Measurements from ENCODE around the gene CDHR3. TPM values are rescaled to one million over a fixed set of nuclear protein-coding genes. Genes with fewer than 3 reads are reported as not detected.

Gene CDHR3
- polyA plus RNA-seq, 1 donor from 2014 or later, result 2.9 TPM

- H3F3A ChIP-seq (ENCODE audit: insufficient read depth, low read length, poor library complexity, severe bottlenecking), result no peaks in the 10 kb centered on the region
- no peak overlapping the region for H3K4me3 ChIP-seq (ENCODE audit: low read length)
- H4K20me1 ChIP-seq (ENCODE audit: insufficient read depth), result no peaks in the 10 kb centered on the region
- no peaks in the 10 kb centered on the region for H3K9me3 ChIP-seq (ENCODE audit: low read length)
- H2AFZ ChIP-seq (ENCODE audit: low read depth, low read length), result no peak overlapping the region
- H3K36me3 ChIP-seq (ENCODE audit: insufficient read depth, low read length), result no peaks in the 10 kb centered on the region
- H3K9ac ChIP-seq (ENCODE audit: low read length), result no peak overlapping the region
- no peaks in the 10 kb centered on the region for H3K79me2 ChIP-seq (replicated peaks; ENCODE audit: insufficient read depth, low read length)
- H3K9me2 ChIP-seq (ENCODE audit: insufficient read depth, low read length), result no peaks in the 10 kb centered on the region
- no peaks in the 10 kb centered on the region for H3K27me3 ChIP-seq (ENCODE audit: insufficient read depth, low read depth, low read length)
- TF ChIP-seq MXI1 (conservative IDR thresholded peaks at IDR 0.05; ENCODE audit: poor library complexity, severe bottlenecking), result no peak
- TF ChIP-seq REST (IDR thresholded peaks at IDR 0.05; ENCODE audit: borderline replicate concordance), result no peak
- no peak for TF ChIP-seq CTCF (IDR thresholded peaks at IDR 0.05; ENCODE audit: poor library complexity, severe bottlenecking)
- no peak for TF ChIP-seq SMC3 (conservative IDR thresholded peaks at IDR 0.05; ENCODE audit: poor library complexity)
- TF ChIP-seq RAD21 (conservative IDR thresholded peaks at IDR 0.05), result no peak
- no peak for TF ChIP-seq EZH2 (IDR thresholded peaks at IDR 0.05; ENCODE audit: borderline replicate concordance, insufficient read depth, low read length, poor library complexity, severe bottlenecking)
- TF ChIP-seq EP300 (conservative IDR thresholded peaks at IDR 0.05; ENCODE audit: poor library complexity, severe bottlenecking), result no peak
- TF ChIP-seq TAF1 (IDR thresholded peaks at IDR 0.05; ENCODE audit: low read depth), result no peak
- no peak for TF ChIP-seq POLR2AphosphoS5 (IDR thresholded peaks at IDR 0.05)
- no peak overlapping the region for H3K27ac ChIP-seq (ENCODE audit: low read length)
- no peak overlapping the region for H3K4me2 ChIP-seq (ENCODE audit: low read length)
Measured at GRCh38 chr7:106064771-106065574, 101.9 kb downstream of the CDHR3 start.

GRCh38 chr7:106065575-106066500 is 102.8 kb downstream of the CDHR3 start:
- Histone ChIP-seq H3K36me3 (ENCODE audit: insufficient read depth, low read length) (no peaks in the 10 kb centered on the region), H3F3A (ENCODE audit: insufficient read depth, low read length, poor library complexity, severe bottlenecking) (no peaks in the 10 kb centered on the region), H3K9ac (ENCODE audit: low read length) (no peak overlapping the region), H3K27ac (ENCODE audit: low read length) (no peak overlapping the region), H4K20me1 (ENCODE audit: insufficient read depth) (no peaks in the 10 kb centered on the region), H3K4me3 (ENCODE audit: low read length) (no peak overlapping the region), H3K9me3 (ENCODE audit: low read length) (no peaks in the 10 kb centered on the region), H3K27me3 (ENCODE audit: insufficient read depth, low read depth, low read length) (no peaks in the 10 kb centered on the region), H2AFZ (ENCODE audit: low read depth, low read length) (no peak overlapping the region), H3K79me2 (replicated peaks; ENCODE audit: insufficient read depth, low read length) (no peaks in the 10 kb centered on the region), H3K4me2 (ENCODE audit: low read length) (no peak overlapping the region), H3K9me2 (ENCODE audit: insufficient read depth, low read length) (no peaks in the 10 kb centered on the region)
- TF ChIP-seq REST (IDR thresholded peaks at IDR 0.05; ENCODE audit: borderline replicate concordance), result no peak
- no peak for TF ChIP-seq RAD21 (conservative IDR thresholded peaks at IDR 0.05)
- no peak for TF ChIP-seq POLR2AphosphoS5 (IDR thresholded peaks at IDR 0.05)
- no peak for TF ChIP-seq EP300 (conservative IDR thresholded peaks at IDR 0.05; ENCODE audit: poor library complexity, severe bottlenecking)
- TF ChIP-seq EZH2 (IDR thresholded peaks at IDR 0.05; ENCODE audit: borderline replicate concordance, insufficient read depth, low read length, poor library complexity, severe bottlenecking), result no peak
- no peak for TF ChIP-seq SMC3 (conservative IDR thresholded peaks at IDR 0.05; ENCODE audit: poor library complexity)
- no peak for TF ChIP-seq CTCF (IDR thresholded peaks at IDR 0.05; ENCODE audit: poor library complexity, severe bottlenecking)
- no peak for TF ChIP-seq TAF1 (IDR thresholded peaks at IDR 0.05; ENCODE audit: low read depth)
- no peak for TF ChIP-seq MXI1 (conservative IDR thresholded peaks at IDR 0.05; ENCODE audit: poor library complexity, severe bottlenecking)
